Spinal cord (tissue), 10 donors: ENCODE measurements around the gene ECT2L. TPM values are rescaled to one million over a fixed set of nuclear protein-coding genes. Genes with fewer than 3 reads are reported as not detected.
A peak's percentile ranks its signal among the peaks of the same experiment; 100 is the strongest.

ENCODE experiments used
- DNase-seq, 6 donors: peaks; one replicate each; pipeline versions ENCODE4 v3.0.0 to v3.0.0-alpha.2; 2013 to 2015; ENCODE audit warnings: low spot score in 6 of 6, low read depth in 4 of 6
- H3K27ac ChIP-seq: one replicate; pipeline ENCODE4 v1.5.1; 2013; ENCODE audit warnings: low read depth, low read length, control low read depth
- H3K27me3 ChIP-seq: one replicate; pipeline ENCODE4 v1.6.1; 2013; ENCODE audit warnings: low read length; ENCODE audit not compliant: control insufficient read depth, insufficient read depth
- H3K36me3 ChIP-seq: one replicate; pipeline ENCODE4 v1.6.1; 2013; ENCODE audit warnings: low read length; ENCODE audit not compliant: control insufficient read depth, insufficient read depth
- H3K4me1 ChIP-seq: one replicate; pipeline ENCODE4 v1.6.1; 2013; ENCODE audit warnings: low read length; ENCODE audit not compliant: control insufficient read depth, insufficient read depth
- H3K4me3 ChIP-seq: one replicate; pipeline ENCODE4 v1.5.1; 2013; ENCODE audit warnings: low read depth, low read length, control low read depth
- H3K9me3 ChIP-seq: one replicate; pipeline ENCODE4 v1.6.1; 2013; ENCODE audit warnings: low read length; ENCODE audit not compliant: control insufficient read depth, insufficient read depth
- WGBS: methylation state at CpG from one replicate; pipeline ENCODE4 v1.1.5; 2013; ENCODE audit warnings: missing lambda C conversion rate; ENCODE audit not compliant: insufficient coverage; 5-methylcytosine and 5-hydroxymethylcytosine counted together
- polyA plus RNA-seq, 2 donors: library from polyadenylated mRNA; unstranded; fragments of 120-200 nt; gene quantifications; one replicate each; pipeline ENCODE4 v1.2.1, GENCODE V29; 2013; ENCODE audit not compliant: insufficient read length in 2 of 2
- total RNA-seq, 2 donors: library from RNA; depleted of rRNA in 1 of 2; stranded (reverse); fragments of 120-200 nt in 1 of 2; fragments of >200 nt in 1 of 2; gene quantifications; one replicate each; pipeline versions ENCODE4 v1.2.3 to v1.2.4, GENCODE V29; 2013 to 2014
- donor health status: healthy.

Gene ECT2L
- total and polyA plus RNA-seq, 4 donors = 0.54 to 0.99 (median 0.78) TPM

DNA sequence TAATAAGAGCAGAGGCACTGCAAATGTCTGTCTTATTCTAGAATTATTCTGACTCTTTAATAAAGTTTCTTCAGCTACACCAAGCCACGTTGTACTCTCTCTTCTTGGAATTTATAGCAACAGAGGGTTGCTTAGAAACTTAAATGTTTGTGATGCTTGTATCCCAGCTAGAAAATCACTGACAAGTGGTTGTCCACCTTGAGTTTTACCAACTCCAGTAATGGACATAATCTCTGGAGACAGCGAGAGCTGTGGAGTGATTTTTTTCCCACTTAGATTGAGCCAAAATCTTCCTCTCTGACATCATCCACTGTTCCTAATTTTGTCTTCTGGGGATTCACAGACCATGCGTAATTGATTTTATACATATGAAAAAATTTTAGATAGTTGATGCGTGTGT is 8.0 kb downstream of the ECT2L start:
- Histone ChIP-seq H3K9me3 (no peaks in the 10 kb centered on the region), H3K27ac (no peak overlapping the region), H3K4me3 (no peak overlapping the region), H3K4me1 (no peaks in the 10 kb centered on the region), H3K27me3 (no peaks in the 10 kb centered on the region), H3K36me3 (no peaks in the 10 kb centered on the region)
- no CpG with 5 or more reads among the region's 4 CpGs for WGBS
- DNase-seq = no peak

DNA sequence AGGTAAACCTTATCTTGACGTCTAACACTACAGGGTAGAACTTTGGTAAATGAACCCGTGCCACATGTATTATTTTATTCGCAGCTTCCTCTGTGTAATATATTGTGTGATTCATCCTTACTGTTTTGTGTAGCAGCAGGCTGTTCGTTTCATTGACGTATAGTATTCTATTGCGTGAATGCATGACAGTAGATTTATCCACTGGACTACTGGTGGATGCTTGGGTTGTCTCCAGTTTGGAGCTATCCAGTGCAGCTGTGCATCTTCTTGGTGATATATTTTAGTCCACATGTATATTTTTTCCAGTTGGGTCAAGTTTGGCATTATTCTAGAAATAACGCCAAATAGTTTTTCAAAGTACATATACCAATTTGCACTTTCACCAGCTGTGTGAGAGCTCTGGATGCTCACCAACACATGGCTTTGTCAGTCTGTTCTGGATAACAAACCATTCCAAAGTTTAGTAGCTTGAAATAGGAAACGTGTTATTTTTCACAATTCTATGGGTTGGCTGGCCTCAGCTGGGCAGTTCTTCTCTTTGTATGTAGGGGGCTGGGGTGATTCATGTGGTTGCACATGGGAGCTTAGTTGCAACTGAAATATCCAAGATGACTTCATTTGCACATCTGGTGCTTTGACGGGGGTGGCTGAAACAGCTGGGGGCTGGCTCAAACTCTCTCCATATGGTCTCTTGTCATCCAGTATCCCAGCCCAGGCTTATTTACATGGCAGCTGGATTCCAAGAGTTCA is 9.3 kb downstream of the ECT2L start:
- H3K4me3 ChIP-seq = no peak overlapping the region
- no peaks in the 10 kb centered on the region for H3K4me1 ChIP-seq
- WGBS = 88% methylated on average over 5 of the region's 9 CpGs
- no peaks in the 10 kb centered on the region for H3K27me3 ChIP-seq
- no peaks in the 10 kb centered on the region for H3K9me3 ChIP-seq
- no peak for DNase-seq
- H3K36me3 ChIP-seq = no peaks in the 10 kb centered on the region
- H3K27ac ChIP-seq = no peak overlapping the region

DNA sequence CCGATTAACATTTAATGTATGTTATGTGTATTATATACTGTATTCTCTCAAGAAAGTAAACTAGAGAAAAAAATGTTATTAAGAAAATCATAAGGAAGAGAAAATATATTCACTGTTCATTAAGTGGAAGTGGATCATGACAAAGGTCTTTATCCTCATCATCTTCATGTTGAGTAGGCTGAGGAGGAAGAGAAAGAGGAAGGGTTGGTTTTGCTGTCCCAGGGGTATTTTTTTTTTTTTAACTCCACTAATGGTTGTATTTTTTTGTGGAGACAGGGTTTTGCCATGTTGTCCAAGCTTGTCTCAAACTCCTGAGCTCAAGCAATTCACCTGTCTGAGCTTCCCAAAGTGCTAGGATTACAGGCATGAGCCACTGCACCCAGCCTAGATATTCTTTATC is 11.0 kb downstream of the ECT2L start:
- no peaks in the 10 kb centered on the region for H3K27me3 ChIP-seq

DNA sequence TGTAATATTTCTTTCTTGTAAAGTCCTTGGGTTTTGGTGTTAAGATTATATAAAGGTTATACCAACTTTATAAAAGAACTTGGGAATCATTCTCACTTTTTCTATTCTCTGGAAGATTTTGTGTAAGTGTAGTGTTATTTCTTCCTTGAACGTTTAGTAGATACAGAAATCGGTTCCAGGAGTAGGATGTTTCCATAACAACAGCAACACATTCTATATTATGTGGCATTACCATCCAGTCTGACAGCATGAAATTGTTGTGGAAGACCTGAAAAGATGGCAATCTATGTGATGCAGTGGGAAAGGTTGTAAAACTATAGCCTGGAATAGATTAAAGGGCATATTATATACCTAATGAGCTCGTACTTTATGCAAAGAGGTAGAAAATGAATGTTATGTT is 13.8 kb downstream of the ECT2L start:
- peak in 1 of 6 donors; percentile 60 for DNase-seq
- Histone ChIP-seq H3K27ac (no peak overlapping the region), H3K27me3 (no peaks in the 10 kb centered on the region), H3K9me3 (no peaks in the 10 kb centered on the region), H3K36me3 (no peaks in the 10 kb centered on the region), H3K4me3 (no peak overlapping the region), H3K4me1 (no peaks in the 10 kb centered on the region)
- no CpG with 5 or more reads among the region's 3 CpGs for WGBS

More for the DNA sequence above, 11.0 kb downstream of the ECT2L start:
- WGBS = no CpG with 5 or more reads among the region's 1 CpG
- no peak for DNase-seq
- H3K27ac ChIP-seq = no peak overlapping the region
- H3K36me3 ChIP-seq = no peaks in the 10 kb centered on the region
- no peaks in the 10 kb centered on the region for H3K9me3 ChIP-seq
- H3K4me3 ChIP-seq = no peak overlapping the region
- no peaks in the 10 kb centered on the region for H3K4me1 ChIP-seq

DNA sequence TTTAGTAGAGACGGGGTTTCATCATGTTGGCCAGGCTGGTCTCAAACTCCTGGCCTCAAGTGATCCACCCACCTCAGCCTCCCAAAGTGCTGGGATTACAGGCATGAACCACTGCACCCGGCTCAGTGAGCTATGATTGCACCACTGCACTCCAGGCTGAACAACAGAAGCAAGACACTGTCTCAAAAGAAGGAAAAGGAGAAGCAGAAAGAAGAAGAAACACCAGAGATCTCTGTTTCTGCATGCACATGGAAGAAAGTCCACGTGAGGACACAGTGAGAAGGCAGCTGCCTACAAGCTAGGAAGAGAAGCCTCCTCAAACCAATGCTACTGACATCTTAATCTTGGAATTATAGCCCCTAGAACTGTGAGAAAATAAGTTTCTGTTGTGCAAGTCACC is 16.0 kb downstream of the ECT2L start:
- DNase-seq = no peak
- Histone ChIP-seq H3K27me3 (no peaks in the 10 kb centered on the region), H3K4me1 (no peaks in the 10 kb centered on the region), H3K36me3 (no peaks in the 10 kb centered on the region), H3K27ac (no peak overlapping the region), H3K9me3 (no peaks in the 10 kb centered on the region), H3K4me3 (no peak overlapping the region)
- no CpG with 5 or more reads among the region's 3 CpGs for WGBS

DNA sequence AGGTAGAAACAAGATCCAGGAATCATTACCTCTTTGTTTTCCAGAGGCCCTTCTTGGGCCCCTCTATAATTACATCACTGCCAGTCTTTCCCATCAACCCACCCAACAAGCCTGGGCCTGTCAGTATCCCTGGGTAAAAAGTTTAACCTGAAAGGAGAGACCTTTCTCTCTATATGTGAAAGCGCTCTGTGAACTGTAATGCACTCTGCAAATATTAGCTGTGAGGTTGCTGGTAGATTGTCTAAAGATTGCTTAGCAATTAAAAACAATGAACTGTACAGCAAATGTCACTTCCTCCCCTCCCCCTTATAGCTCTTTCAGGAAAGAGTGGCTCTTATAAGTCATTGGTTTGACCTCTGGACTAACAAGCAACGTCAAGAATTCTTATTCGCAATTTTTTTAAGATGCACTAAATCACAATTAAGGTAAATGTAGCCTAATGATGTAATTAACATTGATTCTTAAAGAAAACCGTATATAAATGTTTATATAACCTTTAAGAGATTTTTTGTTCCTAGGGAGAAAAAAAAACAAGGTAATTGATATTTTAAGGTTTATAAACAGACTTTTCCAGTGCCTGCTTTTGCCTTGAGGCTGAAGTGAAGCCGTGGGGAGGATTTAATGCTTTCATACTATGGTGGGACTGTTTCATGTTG is 18.4 kb downstream of the ECT2L start:
- Histone ChIP-seq H3K4me1 (no peaks in the 10 kb centered on the region), H3K4me3 (no peak overlapping the region), H3K9me3 (no peaks in the 10 kb centered on the region), H3K27me3 (no peaks in the 10 kb centered on the region), H3K36me3 (no peaks in the 10 kb centered on the region), H3K27ac (no peak overlapping the region)
- no CpG with 5 or more reads among the region's 5 CpGs for WGBS
- DNase-seq = no peak

DNA sequence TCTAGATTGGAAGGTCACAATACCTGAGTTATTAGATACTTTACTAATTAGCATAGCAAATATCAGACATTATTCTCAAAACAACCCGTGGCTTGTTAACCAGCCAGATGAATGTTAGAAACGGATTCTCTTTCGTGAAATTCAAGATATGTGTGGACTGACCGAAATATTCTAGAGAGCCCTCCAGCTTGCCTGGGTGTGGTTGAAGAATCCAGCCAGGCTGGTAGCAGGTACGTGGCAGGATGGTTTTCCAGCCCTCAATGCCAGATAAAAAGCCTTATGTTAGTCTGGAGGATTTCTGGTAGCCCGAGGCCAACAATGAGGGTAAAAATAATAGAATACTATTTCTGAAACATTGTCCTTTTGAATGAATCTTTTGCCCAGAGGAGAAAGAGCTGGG is 19.3 kb downstream of the ECT2L start:
- H3K36me3 ChIP-seq = no peaks in the 10 kb centered on the region
- no peaks in the 10 kb centered on the region for H3K4me1 ChIP-seq
- no peak overlapping the region for H3K4me3 ChIP-seq
- 88% methylated on average over 4 of the region's 6 CpGs for WGBS
- H3K27ac ChIP-seq = no peak overlapping the region
- no peaks in the 10 kb centered on the region for H3K27me3 ChIP-seq
- H3K9me3 ChIP-seq = no peaks in the 10 kb centered on the region
- DNase-seq = no peak

DNA sequence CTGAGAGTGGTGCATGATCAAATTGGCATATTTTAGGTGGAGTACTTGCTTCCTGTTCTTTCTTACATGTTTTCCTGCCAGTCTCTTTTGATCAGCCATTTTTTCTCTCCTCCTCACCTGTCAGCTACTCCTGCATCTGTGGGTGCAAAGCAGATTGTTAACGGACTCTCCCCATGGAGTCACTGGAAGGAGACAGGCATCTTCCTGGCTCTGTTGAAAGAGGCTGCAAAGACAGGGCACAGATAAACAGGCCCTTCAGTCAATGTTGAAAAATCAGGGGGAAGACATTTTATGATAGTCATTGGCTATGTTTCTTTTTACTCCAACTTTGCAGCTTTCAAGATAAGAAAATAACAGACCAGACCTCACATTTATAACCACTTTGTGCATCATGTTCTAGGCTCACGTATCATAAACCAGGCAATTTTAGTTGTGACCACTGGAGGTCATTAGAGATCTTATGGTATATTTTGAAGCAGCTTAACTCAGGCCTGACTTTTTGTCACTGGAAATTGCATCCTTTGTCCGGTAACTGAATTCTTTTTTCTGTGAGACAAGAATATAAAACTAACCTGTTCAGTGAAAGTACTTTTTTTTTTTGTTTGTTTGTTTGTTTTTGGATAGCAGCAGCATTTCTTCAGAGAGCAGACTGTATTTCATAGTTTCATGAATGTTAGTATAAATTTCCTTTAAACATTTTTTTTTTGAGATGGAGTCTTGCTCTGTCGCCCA is 20.1 kb downstream of the ECT2L start:
- Histone ChIP-seq H3K9me3 (no peaks in the 10 kb centered on the region), H3K27me3 (no peaks in the 10 kb centered on the region), H3K36me3 (no peaks in the 10 kb centered on the region), H3K4me3 (no peak overlapping the region), H3K4me1 (no peaks in the 10 kb centered on the region), H3K27ac (no peak overlapping the region)
- DNase-seq = peak in 5 of 6 donors; percentile 29 to 87 (median 40)
- 40% methylated on average over 1 of the region's 4 CpGs for WGBS

DNA sequence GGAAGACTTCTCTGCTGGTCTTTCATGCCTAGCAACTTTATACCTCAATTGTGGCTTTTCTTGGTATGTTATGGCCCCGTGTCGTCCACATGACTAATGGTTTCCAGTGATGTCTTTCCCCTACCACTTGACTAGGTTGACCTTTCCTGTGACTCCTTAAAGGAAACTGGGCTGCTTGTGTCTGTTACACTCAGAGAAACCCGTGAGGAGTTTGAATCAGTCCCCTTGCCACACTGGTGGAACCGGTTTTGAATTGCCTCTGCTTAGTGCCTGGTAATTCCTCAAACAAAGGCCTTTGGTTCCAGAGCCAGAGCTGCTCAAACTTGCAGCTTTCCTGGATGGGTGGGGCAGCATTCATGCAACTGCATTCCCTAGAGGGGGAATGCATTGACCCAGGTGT is 21.9 kb downstream of the ECT2L start:
- Histone ChIP-seq H3K27me3 (no peaks in the 10 kb centered on the region), H3K9me3 (no peaks in the 10 kb centered on the region), H3K27ac (no peak overlapping the region), H3K36me3 (no peaks in the 10 kb centered on the region), H3K4me1 (no peaks in the 10 kb centered on the region), H3K4me3 (no peak overlapping the region)
- DNase-seq = no peak
- 59% methylated on average over 4 of the region's 4 CpGs for WGBS
